Thyroid gland (tissue), 4 donors: ENCODE measurements around the gene FTCD.

Source experiments
- CTCF ChIP-seq, 6 experiments: fragments of 200-600 bp in 3 of 6; fragments of 450-650 bp in 3 of 6; sonication (generic) in 3 of 6; IDR thresholded peaks; one replicate each; pipeline ENCODE4 v1.5.1; 2016 to 2019; ENCODE audit warnings: antibody characterized with exemption in 6 of 6, mild to moderate bottlenecking in 2 of 6, inconsistent platforms in 1 of 6, moderate library complexity in 1 of 6
- POLR2A ChIP-seq, 2 donors: fragments of 450-650 bp; IDR thresholded peaks; one replicate each; pipeline ENCODE4 v1.6.1; 2017; ENCODE audit warnings: antibody characterized with exemption in 2 of 2, mild to moderate bottlenecking in 2 of 2, moderate library complexity in 1 of 2

GRCh38 chr21:46093668-46094400 lies 61.5 kb downstream of the FTCD start:
- TF ChIP-seq CTCF (IDR thresholded peaks at IDR 0.05), result no peak
- no peak for TF ChIP-seq POLR2A (IDR thresholded peaks at IDR 0.05)
